GM11168 (cell line): ENCODE measurements around the gene CELF4.

Source experiments
- in situ Hi-C: fragments of 300-500 bp; cut with MboI; formaldehyde crosslinking; loops from one replicate; pipeline ENCODE4 v1.12.0; 2022; ENCODE audit warnings: low sequenced_read_pairs; ENCODE audit not compliant: unreplicated experiment

Gene CELF4

DNA sequence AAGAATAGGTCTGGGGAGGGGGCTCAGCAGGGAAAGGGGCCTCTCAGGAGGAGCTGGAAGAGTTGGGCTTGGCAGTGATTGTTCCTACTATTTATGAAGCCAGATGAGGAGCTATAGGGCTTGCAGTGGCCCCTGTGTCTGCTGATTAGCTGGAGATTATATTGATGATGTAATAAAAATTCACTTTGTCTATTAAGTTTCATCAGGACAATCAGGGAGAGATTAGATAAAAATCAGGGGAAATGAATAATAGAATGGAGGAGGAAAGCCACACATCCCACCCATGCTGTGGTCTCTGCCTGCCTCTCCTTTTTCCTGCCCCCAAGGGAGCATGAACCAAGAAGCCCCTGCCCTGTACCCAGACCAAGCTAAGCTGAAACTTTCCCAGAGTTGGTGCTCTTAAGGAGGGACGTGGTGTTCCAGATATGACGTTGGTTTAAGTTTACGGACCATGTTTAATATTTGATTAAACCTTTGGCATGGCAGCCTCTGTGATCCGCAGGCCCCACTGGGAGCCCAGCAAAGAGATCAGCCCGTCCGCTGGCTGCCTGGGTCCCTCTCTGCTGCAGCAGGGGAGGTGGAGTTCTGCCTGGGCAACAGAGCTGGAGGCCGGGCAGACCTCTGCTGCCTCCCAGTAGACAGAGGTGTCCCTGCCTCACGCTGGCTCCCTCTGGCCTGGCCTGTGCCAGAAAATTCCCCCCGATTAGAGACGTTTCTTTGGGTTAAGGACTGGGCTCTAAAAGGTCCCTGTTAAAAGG is 15.3 kb downstream of the CELF4 start:
- in situ Hi-C loops, result no loop called here

DNA sequence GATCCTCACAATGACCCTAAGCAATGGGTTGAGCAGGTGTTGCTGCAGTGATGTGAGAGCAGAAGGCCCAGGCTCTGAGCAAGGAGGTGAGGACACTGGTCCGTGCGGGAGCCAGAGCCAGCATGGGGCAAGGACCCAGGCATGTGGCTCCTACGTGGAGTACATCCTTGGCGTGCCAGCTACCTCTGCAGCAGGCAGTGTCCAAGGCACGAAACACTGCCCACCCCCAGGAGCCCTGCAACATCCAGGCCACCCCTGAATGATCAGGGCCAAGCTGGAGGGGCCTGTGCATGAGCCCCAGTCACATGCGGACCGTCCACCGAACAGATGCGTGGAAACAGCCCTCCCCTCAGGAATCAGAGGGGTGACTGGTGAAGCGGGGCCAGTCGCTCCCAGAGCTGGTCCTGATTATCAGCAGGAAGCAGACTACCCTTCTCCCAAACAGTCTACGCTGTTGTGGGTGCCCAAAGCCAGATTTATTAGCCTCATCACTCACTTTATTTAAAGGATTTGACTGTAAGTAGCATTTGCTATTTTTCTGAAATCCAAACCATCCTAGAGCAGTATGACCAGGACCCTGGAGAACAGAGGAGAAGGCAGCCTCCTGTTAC is 16.8 kb downstream of the CELF4 start:
- in situ Hi-C loops, result no loop called here

DNA sequence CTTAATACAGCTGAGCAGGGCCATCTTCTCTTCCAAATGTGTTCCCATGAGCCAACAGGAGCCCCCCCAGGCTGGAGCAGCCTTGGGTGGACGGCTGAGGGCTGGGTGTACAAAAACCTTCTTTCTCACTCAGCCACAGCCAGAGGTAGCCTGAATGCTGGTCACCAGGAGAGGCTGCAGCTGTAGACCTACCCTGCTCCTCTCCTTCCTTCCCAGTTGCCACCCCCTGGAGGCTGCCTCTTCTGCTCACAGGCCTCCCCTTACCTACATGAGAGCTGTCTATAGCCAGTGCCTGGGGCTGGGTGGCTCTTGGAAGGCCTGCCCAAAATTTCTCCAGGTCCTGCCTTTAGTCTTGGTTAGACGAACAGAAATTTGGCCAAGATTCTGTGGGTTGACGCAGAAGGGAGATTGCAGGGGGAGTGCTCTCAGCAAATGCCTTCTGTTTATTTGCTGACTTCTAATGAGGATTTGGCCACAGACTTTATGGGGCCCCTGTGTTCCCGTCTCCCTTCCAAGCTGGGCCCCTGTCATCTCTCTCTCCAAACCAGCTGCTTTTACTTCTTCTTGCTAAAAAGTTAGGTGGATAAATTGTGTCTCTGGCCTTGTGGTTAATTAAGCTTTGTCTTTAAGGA is 18.3 kb downstream of the CELF4 start:
- in situ Hi-C loops, result no loop called here

DNA sequence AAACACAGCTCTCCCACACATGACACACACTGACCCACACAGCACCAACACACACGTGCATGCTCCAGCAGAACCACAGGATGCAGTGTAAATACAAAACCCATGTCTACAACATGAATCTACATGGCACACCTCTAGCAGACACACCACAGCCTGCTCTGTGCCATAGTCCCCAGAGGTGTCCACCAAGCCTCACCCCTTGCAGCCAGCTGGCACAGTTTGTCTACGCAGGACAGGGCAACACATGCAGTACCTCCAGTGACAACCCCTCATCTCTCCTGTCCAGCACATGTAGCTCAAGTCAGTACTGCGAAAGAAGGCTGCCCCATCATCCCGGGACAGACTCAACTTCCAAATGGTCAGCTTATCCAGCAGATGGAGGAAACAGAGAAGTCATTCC is 18.9 kb downstream of the CELF4 start:
- in situ Hi-C loops, result no loop called here

DNA sequence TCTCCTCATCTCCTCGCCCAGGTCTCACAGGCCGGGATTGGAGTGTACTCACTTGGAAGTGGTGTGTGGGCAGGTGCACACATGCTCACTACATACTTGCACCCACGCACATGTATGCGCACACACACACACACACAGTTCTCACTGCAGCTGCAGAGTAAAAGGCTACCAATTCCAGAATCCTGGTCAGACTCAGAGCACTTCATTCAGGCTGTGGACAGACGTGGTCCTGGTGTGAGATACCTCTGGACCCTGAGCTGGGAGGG is 19.4 kb downstream of the CELF4 start:
- in situ Hi-C loops, result no loop called here

DNA sequence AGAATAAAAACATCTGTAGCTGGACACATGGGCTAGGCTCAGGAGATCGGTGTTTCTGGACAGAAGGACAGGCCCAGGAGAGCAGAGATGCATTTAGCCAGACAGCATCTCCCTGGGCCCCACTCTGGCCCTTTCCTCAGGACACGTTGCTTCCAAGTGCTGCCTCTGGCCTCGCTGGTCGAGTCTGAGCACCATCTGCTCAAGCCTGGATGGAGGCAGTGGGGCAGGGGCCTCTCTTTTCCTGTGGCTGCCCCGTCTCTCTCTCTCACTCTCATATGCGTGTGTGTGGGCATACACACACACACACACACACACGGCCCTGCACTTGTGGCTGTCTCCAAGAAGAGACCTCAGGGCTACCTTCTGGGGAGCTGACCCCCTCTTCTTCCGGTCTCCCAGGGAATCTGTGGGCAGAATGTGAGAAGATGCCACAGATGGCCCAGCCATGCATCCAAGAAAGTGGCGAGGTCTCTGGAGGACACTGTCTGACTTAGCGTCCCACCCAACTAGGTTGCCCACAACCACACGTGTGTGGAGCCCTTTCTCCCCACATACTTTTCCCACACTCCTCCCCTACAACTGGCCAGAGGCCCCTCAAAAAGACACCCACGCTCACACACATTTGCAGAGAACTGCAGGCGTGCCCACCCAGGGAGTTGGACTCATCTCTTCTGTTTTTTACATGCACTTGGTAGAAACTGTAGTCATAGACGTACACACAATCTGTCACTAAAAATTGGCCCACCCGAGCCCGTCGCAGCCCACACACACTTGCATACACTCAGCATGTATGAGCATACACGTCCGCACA is 19.9 kb downstream of the CELF4 start:
- in situ Hi-C loops, result no loop called here

DNA sequence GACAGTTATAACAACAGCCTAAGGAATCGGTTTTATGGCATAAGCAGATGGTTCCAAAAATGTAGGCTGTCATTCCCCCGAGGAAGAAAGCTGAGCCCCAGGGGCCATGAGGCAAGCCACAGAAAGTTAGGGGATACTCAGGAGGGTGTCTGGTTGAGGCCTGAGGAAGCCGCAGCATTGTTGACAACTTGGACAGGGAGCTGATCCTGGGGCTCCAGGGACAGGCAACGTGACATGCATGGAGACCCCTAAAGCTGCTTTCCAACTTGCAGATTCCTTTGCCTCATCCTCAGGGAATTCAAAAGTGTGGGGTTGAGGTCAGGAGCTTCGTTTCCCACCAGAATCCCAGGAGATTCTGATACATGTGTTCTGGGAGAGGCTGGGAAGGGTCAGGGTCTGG is 20.9 kb downstream of the CELF4 start:
- in situ Hi-C loops, result no loop called here

DNA sequence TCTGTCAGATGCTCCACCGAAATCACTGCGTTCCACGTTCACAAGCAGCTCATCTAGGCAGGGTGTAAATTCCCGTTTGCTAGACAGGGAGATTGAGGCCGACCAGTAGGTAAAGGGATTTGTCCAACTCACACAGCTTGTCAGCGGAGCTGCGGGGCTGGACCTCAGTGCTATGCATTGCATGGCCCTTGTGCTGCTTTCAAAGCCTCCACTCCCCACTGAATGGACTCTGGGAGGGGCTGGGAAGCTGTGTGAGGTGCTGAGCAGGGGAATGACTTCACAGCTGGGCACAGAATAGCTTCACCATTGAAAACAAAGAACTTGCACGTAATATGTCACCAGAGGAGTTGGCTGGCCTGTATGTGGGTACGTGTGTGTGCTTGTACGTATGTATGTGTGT is 21.4 kb downstream of the CELF4 start:
- in situ Hi-C loops, result no loop called here

DNA sequence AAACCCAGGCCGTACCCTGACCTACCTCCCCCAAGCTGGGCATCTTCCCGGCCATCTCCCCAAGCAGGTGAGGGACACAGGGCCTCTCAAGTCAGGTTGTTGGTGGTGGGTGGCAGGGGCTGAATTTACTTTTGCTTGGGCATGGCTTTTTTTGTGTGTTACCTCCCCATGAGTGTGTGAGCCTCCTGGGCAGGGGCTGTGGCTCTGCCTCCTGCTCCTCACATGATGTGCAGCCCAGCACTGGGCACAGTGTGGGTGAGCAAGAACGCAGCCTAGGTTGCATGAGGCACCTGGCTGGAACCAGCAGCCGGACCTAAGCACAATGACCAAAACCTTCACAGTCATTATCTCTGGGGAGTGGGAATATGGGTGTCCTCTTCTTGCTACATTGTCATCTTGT is 22.3 kb downstream of the CELF4 start:
- in situ Hi-C loops, result no loop called here

DNA sequence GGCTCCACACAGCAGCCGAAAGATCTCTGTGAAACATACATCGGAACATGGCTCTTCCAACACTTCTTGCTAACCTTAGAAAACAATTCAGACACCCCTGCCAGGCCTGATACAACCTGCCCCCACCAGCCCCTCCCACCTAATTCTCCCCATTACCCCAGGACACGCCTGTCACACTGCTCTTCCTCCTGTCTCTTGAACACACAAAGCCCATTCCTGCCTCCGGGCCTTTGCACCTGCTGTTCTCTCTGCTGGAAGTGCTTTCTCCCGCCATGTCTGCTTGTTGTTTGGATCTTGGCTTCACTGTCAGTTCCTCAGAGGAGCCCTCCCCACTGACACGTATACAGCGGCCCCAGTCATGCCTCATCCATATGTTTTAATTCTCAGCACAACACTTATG is 24.1 kb downstream of the CELF4 start:
- in situ Hi-C loops, result no loop called here

DNA sequence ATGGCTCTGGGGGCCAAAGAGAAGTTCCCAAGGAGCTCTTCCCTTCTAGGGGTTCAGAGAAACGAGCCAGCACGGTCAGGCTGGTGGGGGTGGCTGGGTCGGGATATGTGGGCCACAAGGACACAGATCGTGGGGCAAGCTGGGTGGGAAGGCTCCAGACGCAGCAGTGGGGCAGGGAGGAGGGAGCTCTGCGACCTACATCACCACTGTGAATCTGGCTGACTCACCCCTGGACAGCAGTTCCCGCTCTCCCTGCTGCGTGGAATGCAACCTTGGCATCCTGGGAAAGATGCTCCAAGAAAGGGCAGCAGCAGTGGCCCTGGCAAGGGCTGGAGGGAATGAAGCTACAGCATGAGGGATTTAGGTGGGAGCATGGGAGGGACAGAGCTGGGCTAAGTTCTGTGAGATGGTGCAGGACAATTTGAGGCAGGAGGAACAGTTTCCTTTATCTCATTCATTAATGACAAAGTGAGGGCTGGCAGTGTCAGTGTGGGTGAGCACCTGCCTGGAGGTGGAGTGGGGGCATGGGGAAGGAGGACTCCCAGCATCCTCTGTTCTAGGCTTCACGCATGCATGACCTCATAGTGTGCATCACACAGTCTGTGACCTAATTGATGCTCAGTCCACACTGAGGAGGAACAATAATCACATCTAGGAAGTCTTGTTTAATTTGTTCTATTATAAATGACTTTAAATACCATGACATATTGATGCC is 25.0 kb downstream of the CELF4 start:
- in situ Hi-C loops, result no loop called here

DNA sequence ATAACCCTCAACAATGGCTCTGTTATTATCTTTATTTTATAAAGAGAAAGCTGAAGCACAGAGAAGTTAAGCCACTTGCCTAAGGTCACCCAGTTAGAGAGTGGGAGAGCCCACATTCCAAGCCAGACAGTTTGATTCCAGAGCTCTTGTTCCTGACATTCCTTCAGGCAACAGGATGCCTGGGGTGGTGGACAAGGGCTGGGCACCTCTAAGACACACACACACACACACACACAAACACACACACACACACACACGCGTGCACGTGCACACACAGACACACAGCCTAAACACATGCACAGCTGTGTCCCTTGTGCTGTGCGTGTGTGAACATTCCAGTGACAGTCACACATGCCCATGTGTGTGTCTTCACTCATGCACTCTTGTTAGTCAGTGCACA is 26.4 kb downstream of the CELF4 start:
- in situ Hi-C loops, result no loop called here

DNA sequence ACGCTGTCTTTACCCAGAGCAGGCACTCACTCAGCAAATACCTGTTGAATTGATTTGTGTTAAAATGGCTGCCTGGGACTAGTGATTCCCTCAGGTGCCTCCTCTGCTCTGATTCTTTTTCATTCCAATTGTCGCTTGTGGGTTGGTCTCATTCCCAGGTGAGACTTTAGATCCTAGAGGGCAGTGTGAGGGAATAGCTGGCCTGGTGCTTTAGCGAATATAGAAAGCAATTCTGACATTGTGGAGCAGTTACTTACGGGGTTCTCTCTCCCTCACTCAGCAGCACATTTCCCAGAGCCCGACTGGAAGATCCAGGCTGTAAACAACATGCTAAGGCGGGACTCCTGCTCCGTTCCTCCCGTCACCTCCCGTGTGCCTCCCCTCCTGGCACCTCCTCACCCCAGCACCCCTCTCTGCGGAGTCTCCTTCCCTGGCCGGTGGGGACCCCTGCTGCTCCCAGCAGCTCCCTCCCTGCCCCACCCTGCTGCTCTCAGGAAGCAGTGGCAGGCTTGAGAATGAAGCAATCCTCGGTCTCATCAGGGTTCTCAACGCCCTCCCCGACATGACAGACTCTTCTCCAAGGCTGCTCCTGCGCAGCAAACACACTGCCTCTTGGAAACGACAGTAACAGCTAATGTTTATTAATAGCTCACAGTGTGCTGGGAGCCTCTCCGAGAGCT is 26.9 kb downstream of the CELF4 start:
- in situ Hi-C loops, result no loop called here

DNA sequence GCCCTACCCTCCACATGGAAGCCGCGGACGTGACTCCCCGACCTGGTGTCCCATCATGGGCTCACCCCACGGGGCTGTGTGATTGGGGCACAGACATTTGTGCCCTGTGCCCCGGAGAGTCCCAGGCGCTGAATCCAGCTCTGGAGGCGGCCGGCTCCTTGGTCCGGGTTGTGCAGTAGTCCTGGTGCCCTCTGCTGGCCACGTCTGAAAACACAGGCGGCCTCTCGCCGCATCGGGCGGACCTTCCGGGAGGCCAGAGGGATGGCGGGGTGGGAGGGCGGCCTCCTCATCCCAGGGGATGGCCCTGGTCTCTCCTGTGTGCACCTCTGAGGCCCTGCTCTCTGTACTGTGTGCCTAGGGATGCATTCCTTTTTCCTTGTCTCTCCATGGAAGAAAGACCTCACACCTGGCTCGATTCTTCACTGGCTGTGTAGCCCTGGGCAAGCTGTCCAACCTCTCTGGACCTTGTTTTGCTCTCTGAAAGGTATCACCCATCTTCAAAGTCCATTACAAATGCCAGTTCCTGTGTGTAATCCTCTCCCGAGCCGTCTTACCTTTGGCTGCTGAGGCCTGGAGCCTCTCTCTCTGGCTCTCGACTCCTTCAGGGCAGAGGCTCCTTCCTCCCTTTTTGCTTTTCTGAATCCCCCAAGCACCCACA is 27.6 kb downstream of the CELF4 start:
- in situ Hi-C loops, result no loop called here

DNA sequence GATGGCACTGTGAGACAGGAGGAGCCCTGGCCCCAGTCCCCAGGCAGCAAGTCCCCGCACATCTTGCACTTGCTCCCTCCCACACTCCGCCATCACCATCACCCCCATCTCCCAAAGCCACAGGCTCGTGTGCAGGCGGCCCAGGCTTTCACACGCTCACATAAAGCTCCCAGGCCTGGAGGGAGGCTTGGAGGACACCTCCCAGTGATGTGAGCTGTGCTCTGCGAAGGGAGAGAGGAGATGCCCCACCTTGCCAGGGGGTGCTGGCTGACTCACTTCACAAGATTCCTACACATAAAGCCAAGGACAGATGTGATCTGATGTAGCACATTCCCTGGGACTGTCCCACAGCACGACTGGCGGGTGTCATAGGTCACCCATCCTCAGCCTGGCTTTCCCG is 28.9 kb downstream of the CELF4 start:
- in situ Hi-C loops, result no loop called here

DNA sequence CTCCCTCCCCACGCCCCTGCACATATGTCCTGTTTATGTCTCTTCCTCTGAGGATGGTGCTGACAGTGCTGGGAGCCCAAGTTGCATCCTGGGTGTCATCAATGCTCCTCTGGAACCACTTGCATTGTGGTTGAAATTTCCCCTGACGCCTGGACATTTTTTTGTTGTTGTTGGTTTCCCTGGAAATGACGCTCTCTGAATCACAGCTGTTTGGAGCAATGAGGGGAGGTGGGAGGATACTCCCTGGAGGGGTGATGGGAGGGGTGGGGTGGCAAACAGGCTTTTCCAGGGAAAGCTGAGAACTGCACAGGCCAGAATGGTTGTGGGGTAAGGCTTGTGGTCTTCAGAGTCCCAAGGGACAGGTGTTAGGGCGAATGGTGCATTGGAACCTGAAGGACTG is 29.6 kb downstream of the CELF4 start:
- in situ Hi-C loops, result no loop called here

DNA sequence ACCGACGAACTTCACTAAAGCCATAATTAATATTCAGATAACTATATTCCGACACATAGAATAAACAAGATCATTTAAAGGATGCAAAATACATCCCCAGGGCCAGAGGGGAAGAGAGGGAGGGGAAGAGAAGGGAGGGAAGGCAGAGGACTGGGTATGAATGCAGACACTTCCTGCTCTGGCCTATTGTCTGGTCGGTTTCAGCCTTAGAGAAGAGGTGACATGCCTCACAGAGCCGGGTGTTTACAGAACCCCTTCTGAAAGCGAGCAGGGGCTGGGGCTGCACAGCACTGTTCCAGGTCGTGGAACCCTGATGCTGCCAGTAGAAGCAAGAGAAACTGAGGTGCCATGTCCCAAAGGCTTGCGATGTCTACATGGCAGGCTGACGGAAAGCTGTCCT is 31.0 kb downstream of the CELF4 start:
- in situ Hi-C loops, result no loop called here

DNA sequence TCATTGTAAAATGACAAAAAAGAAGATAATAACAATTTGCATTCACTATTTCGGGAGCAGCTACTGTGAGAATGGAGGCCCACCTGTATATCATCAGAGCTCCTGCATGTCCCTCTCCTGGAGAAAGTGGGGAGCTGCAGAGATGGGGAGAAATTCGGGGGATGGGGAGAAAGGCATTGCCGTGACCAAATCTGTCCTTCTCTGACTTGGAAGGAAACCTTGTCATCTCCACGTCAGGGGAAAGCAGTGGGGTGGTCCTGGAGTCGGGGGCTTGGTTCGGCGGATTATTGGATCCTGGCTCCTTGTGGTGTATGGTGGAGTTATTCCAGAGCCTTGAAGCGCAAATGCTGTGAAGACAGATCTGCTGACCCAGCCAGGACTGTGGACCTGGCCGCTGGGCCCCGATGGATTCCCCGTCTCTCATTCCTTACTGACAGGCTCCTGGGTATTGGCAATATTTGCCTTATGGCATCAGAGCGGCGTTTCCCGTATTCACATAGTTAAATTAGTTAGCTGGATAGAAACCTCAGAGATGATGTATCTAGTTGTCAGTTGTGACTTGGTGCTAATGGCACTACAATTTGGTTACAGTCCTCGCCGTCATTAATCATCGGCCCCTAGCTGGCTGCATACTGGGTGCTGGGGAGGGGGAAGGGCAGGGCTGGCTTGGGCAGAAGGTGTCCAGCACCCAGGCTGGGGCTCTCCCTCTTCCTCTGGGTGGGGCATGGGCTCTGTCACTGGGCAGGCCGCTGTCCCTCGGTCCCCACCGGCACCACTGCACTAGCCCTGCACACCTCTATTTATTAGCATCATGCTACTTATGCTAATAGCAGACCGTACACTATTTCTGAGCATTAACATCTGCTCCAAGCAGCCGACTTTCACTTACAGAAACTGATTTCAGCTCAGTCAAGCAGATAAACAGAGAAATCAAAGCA is 31.7 kb downstream of the CELF4 start:
- in situ Hi-C loops, result no loop called here

DNA sequence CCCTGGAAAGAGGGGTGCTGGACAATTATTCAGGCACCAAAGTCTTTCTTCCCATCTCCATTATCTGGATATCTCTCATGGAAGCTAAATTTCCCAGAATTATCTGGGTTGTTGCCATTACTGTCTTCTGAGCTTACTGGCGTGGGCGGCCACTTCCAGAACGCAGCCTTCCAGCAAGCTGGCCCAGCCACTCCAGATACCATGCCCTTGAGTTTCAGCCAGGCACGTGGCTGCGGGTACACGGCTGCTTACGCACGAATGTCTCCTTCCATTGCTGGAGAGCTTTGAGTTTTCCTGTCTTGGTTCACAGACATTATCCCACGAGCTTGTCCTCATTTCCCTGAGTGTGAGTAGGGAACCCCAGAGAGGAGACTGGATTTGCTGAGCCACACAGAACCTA is 32.7 kb downstream of the CELF4 start:
- in situ Hi-C loops, result no loop called here
